ENCODE measurements around the gene CAPS.
"Not testable (repeated sequence)": the region's sequence is repeated elsewhere in the genome, so short reads cannot be mapped to it uniquely, and the experiment has no call there.

DNA sequence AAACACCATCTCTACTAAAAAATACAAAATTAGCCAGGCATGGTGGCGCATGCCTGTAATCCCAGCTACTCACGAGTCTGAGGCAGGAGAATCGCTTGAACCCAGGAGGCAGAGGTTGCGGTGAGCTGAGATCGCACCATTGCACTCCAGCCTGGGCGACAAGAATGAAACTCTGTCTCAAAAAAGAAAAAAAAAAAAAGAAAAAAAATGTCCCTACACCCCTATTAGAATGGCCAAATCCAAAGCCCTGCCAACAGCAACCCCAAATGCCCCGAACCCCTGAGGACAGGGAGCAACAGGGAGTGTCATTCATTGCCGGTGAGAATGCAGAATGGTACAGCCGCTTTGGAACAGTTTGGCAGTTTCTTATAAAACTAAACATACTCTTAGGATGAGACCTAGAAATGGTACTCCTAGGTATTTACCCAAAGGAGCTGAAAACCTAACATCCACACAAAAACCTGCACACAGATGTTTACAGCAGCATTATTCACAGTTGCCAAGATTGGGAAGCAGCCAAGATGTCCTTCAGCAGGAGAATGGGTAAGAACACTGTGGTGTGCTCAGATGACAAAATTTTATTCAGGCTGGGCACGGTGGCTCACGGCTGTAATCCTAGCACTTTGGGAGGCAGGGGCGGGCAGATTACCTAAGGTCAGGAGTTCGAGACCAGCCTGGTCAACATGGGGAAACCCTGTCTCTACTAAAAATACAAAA is 30.7 kb upstream of the CAPS start:
- TF ChIP-seq, protein P1, sequence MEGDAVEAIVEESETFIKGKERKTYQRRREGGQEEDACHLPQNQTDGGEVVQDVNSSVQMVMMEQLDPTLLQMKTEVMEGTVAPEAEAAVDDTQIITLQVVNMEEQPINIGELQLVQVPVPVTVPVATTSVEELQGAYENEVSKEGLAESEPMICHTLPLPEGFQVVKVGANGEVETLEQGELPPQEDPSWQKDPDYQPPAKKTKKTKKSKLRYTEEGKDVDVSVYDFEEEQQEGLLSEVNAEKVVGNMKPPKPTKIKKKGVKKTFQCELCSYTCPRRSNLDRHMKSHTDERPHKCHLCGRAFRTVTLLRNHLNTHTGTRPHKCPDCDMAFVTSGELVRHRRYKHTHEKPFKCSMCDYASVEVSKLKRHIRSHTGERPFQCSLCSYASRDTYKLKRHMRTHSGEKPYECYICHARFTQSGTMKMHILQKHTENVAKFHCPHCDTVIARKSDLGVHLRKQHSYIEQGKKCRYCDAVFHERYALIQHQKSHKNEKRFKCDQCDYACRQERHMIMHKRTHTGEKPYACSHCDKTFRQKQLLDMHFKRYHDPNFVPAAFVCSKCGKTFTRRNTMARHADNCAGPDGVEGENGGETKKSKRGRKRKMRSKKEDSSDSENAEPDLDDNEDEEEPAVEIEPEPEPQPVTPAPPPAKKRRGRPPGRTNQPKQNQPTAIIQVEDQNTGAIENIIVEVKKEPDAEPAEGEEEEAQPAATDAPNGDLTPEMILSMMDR (IDR thresholded peaks at IDR 0.05), result not testable (repeated sequence)
- not testable (repeated sequence) for TF ChIP-seq EZH2phosphoT487, EZH2 (IDR thresholded peaks at IDR 0.05)

All from neural progenitor cell (in vitro differentiated cells).